T-helper 2 cell treated with Interferon-gamma antibody and Interleukin-4, amounts not matched to agents 100 ng/mL and 5 ng/mL, for 36 hours (primary cell): ENCODE data around the gene SLC12A9. TPM values are rescaled to one million over a fixed set of nuclear protein-coding genes. Genes with fewer than 3 reads are reported as not detected.

ENCODE experiments used
- intact Hi-C: fragments of 100-400 bp; cut with micrococcal nuclease; formaldehyde crosslinking; loops from one replicate; pipeline ENCODE4 v1.15.1; 2023
- total RNA-seq: library from RNA; stranded (reverse); gene quantifications from 2 replicates; pipeline ENCODE4 v1.2.3, GENCODE V29; 2022

SLC12A9 gene
- total RNA-seq, 1 donor from 2014 or later = 45.6 TPM

- intact Hi-C loops = loop anchor here (10.0 kb wide), 2 partner anchors 364 to 446 kb away; partner anchors contain the start of genes FIS1 and PPP1R35
Observed at GRCh38 chr7:100881136-100881535, 28.6 kb downstream of the SLC12A9 start.

GRCh38 chr7:100882201-100882600, 29.7 kb downstream of the SLC12A9 start:
- intact Hi-C loops = loop anchor here (10.0 kb wide), 2 partner anchors 363 to 447 kb away; partner anchors contain the start of genes FIS1 and PPP1R35

- intact Hi-C loops = loop anchor here (10.0 kb wide), 2 partner anchors 362 to 448 kb away; partner anchors contain the start of genes FIS1 and PPP1R35
Observed at GRCh38 chr7:100882785-100883526, 30.4 kb downstream of the SLC12A9 start.

DNA sequence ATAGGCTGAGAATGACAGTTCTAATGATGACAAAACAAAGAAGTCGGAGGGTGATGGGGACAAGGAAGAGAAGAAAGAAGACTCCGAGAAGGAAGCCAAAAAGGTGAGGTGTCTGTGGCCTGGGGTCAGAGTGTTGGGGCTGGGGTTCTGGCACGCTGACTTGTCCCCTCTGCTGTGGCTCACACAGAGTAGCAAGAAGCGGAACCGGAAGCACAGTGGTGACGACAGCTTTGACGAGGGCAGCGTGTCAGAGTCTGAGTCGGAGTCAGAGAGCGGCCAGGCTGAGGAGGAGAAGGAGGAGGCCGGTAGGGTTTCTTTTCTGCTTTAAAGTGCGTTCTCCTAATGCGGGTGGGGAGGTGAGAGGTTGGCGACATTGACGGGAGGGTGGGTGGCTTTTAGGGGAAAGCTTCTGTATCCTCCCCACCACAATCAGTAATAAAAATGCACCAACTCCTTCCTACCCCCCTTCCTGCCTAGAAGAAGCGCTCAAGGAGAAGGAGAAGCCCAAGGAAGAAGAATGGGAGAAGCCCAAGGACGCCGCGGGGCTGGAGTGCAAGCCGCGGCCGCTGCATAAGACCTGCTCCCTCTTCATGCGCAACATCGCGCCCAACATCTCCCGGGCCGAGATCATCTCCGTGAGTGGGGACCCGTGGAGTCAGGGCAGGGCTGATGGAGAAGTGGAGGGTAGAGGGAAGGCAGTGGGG, 32.4 kb downstream of the SLC12A9 start:
- intact Hi-C loops = loop anchor here (10.0 kb wide), 2 partner anchors 360 to 450 kb away; partner anchors contain the start of genes FIS1 and PPP1R35

DNA sequence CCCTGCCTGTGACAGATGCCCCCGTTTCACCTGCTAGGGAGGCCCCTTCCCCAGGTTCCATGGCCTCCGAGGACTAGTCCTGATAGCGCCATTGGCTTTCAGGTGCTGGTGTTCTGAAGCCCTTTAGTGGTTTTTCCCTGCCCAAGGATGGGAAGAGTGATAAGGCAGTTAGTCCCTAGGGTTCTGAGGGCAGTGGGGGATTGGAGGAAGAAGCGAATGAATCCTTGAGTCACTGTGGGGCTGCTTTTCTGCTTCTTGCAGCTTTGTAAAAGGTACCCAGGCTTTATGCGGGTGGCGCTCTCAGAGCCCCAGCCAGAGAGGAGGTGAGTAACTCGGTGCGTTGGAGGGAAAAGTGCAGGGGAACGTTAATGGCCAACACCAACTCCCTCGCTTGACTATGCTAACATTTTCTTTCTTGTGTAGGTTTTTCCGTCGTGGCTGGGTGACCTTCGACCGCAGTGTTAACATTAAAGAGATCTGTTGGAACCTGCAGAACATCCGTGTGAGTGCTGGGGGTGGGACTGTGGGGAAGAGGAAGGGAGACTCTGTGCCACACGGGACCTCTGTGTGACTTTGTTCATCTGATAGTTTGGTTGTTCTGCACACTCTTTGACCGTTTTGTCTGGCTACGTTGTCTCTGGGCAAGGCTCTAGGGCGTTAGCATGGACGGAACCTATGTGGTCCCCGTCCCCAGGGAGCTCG, 33.1 kb downstream of the SLC12A9 start:
- intact Hi-C loops = loop anchor here (10.0 kb wide), 2 partner anchors 359 to 451 kb away; partner anchors contain the start of genes FIS1 and PPP1R35

GRCh38 chr7:100886142-100886935, 33.8 kb downstream of the SLC12A9 start:
- intact Hi-C loops = loop anchor here (10.0 kb wide), 2 partner anchors 358 to 452 kb away; partner anchors contain the start of genes FIS1 and PPP1R35

- intact Hi-C loops = loop anchor here (1.0 to 10.0 kb wide), 3 partner anchors 12 to 452 kb away; partner anchors contain the start of genes FIS1, PPP1R35 and SRRT
Observed at GRCh38 chr7:100886936-100887515, 34.5 kb downstream of the SLC12A9 start.

GRCh38 chr7:100887516-100888290, 35.2 kb downstream of the SLC12A9 start:
- intact Hi-C loops = loop anchor here (1.0 to 10.0 kb wide), 3 partner anchors 12 to 453 kb away; partner anchors contain the start of genes FIS1, PPP1R35 and SRRT

- intact Hi-C loops = loop anchor here (10.0 kb wide), 2 partner anchors 356 to 454 kb away; partner anchors contain the start of genes FIS1 and PPP1R35
Observed at GRCh38 chr7:100888291-100888987, 35.9 kb downstream of the SLC12A9 start.

DNA sequence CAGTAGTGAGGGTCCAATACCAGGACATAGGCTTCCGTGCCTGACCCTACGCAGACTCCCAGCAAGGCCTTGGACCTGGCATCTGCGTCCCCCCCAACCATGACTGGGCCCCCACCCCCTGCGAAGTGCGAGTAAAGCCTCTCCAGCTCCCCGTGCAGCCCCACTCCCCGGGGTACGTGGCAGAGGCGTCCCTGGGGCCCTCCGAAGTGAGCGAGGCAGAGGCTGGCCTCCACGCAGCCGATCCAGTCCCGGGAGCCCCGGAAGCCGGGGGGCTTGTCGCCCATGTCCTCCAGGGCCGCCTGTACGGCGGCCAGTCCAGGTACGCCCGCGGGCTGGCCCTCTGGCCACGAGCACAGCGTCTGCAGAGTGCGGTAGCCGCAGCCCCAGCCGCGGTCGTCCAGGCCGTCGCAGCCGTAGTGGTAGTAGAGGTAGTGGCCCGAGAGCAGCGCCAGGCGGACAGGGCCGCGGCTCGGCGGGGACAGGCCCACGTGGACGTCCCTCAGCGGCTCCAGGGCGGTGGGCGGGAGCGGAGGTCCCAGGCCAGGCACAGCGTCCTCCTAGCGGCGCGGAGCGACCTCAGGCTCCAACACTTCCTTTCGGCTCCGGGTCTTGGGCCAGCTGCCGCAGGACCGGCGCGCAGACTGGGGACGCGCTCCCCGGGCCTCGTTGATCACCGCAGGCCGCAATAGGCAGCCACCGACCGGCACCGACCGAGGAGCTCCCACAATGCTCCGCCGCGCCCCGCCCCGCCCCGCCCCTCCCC, 36.7 kb downstream of the SLC12A9 start, which contains the start of gene UFSP1:
UFSP1 (minus strand) TSS at position 728 of the 763 bp plus-strand sequence; CDS start at position 284, 444 bp downstream.
- intact Hi-C loops = loop anchor here (1.0 to 10.0 kb wide), 4 partner anchors 37 to 454 kb away; partner anchors contain the start of genes FIS1, PPP1R35, SLC12A9 and VGF

DNA sequence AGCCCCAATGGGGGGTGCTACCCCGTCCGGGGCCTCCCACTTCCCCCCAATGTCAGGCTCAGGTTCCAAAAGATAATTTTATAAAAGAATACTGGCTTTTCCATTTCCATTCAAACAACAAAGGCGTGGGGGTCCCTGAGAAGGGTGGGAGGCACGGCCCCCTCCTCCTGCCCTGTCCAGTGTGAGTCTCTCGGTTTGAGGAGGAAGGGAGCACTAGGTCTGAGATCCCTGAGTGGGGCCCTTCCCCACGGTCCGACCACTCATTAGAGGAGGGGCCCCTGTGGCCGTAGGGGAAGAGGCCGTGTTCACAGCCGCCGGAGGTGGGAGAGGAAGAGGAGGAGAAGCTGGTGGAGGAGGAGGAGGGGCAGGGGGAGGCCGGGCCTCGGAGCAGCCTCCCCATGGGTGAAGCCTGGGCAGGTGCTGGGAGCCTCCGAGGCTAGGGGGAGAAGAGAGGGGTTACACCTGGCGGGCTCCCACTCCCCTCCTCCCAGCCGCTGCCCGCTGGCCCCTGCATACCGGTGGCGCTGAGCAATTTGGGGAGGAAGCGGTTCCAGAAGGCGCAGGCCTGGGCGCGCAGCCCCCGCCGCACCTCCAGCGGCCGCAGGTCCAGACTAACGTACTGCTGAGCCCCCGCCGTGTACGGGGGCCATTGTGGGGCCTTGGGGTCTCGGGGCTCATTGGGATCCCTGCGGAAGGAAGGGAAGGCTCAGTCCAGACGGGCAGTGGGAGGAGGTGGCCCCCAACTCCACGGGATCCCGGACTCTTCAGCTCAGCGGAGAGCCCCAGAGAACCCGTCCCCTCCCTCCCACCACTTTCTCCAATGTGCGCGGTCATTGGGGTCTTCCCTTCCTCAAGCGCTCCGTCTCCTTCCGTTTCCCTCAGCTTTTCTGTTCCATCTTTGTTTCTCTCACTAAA, 38.4 kb downstream of the SLC12A9 start:
- intact Hi-C loops = no loop called here

- intact Hi-C loops = no loop called here
Observed at GRCh38 chr7:100891568-100892247, 39.2 kb downstream of the SLC12A9 start.

GRCh38 chr7:100892364-100893317, 40.1 kb downstream of the SLC12A9 start:
- intact Hi-C loops = no loop called here

DNA sequence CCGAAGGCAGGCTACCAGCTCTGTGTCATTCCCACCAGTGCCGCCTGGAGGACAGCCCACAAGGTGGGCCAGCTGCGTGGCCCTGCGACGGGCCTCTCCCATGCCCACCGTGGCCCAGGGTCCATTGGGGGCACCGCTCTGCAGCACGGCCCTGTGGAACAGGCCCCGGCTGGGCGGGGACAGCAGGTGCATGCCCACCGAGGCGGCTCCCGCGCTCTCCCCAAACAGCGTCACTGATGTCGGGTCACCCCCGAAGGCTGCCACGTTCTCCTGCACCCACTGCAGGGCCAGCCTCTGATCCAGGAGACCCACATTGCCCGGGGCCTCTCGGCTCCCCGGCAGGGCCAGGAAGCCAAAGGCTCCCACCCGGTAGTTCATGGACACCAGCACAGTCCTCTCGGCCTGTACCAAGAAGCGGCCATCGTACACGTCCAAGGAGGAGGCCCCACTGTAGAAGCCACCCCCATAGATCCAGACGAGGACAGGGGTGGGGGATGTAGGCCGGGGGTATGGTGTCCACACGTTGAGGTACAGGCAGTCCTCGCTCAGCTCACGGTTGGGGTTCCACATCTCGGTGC, 40.9 kb downstream of the SLC12A9 start:
- intact Hi-C loops = no loop called here
